Colon (tissue), 2 donors: ENCODE results near the gene DCST2.

Experiments used
- FAIRE-seq: peaks from 2 replicates; lab custom pipeline; 2012; peaks lifted over from hg19 to GRCh38; lab: Jason Lieb, UNC
- donor health status: control.
- donor health status: control.

Gene DCST2

DNA sequence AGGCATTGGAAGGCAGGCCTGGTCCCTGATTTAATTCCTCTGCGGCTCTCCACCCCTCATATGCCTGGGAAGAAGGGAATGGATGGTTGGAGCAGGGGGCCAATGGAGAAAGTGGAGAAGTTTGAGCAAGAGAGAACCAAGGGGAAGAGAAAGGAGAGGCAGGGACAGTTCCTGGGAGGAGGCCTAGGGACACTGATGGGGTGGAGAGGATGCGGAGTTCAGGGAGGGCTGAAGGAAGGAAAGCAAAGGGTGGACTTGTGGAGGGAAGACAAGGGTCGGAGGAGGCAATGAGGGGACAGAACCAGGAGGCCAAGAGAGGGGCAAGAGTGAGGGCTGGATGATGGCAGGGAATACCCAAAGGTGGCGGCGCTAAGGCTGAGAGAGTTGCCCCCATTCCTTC lies 23.8 kb downstream of the DCST2 start:
- no peak for FAIRE-seq

DNA sequence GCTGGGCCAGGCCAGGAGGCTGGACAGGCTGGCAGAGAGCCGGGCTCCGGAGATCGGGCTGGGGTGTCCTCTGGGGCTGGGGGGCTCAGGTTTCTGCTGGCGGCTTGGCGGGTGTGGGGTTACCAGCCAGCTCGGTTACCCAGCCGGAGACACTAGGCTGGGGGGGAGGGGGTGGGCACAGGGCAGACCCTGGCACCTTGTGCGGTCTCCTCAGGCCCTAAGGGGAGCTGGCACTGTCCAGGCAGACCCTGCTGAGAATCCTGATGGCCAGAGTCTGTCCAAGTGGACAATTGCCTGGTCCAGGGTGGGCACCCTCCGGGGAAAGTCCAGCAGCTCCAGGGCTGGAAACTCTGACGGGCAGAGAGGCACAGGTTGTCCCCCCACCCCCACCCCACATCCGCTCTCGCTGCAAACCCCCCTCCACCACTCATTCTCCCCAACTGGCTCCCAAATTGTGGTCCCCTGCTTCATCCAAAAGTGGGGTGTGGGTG lies 24.3 kb downstream of the DCST2 start:
- FAIRE-seq: no peak

DNA sequence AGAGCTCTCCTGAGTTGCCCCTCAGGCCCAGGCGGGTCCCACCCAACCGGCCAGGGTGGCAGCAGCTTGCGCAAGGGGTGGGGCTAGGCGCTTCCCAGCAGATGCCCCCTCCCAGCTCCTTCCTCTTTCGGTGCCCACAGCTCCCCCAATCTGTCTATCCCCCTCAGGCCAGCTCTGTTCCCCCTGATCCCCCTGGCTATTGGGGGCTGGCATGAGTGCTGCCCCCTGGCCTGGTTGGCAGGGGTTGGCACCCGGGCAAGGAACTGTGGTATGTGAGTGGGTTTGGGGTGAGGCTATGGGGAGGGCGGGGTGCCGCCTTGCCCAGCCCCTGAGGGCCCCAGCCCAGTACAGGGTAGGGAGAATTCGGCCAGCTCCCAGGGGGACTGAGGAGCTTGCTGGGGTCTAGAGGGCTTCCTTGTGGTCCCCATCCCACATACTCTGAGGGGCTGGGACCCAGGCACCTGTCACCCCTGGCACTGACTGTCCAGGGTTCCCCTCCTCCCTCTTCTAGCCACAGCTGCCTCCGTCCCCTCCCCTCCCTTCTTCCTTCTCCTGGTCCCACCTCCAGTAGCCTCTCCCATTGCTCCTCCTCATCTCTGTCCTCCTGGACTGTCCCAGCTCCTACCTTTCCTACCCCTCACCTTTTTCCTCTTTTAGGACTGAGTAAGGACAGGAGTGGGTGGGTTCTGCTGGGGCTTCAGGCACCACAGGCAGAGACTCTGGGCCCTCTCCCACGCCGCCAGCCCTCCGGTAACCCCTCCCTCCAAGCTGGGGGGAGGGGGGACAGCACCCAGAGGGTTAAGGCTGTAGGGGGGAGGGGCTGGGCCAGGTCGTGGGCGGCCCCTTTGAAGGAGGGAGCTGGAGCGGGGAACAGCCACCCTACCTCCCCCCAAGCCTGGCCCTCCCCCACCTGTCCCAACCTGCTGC lies 25.3 kb downstream of the DCST2 start:
- no peak for FAIRE-seq

DNA sequence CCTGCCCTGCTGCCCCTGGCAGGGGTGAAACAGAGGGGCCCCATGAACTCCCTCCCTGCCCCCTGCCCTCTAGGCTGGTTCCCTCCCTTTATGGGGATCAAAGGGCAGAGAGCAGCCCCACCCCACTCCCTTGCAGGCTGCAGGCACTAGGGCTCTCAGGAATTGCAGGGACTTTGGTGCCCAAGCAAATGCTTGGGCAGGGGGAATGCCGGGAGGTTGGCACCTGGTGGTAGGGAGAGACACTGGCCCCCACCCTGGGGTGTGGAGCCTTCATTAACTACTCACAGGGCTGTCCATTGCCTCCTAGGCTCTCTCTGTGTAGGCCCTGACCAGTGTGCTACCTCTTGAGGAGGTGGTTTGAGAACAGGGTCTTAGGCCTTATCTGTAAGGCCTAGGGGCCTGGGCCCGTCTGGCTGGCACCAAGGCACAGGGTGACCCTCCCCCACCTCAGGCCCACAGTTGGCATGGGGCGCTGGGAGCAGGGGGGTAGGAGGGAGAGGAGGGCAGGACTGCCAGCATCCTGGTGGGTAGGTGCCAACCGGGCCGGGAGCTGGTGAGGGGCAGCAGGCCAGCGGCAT lies 26.2 kb downstream of the DCST2 start:
- no peak for FAIRE-seq

DNA sequence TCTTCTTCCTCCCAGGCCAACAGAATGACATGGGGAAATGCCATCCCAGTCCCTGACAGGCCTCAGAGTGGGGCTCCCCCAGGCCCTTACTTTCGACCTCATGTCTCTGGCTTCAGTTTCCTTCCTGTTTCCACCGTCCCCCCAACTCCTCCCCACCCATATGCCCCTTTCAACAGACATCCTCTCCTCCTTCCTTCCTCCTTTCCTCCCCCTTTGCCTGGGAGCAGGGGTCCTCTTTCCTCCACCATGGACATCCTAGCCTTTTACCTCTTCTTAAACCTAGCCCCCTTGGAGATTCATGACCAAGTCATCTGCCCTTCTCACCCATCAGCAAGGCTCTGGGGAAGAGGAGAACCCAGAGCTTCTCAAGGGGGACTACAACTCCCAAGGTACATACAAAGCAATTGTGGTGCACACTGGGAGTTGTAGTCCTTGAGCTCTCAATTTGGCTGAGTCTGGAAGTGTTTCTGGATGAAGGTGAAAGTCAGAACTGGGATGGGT lies 26.9 kb downstream of the DCST2 start:
- FAIRE-seq: no peak

DNA sequence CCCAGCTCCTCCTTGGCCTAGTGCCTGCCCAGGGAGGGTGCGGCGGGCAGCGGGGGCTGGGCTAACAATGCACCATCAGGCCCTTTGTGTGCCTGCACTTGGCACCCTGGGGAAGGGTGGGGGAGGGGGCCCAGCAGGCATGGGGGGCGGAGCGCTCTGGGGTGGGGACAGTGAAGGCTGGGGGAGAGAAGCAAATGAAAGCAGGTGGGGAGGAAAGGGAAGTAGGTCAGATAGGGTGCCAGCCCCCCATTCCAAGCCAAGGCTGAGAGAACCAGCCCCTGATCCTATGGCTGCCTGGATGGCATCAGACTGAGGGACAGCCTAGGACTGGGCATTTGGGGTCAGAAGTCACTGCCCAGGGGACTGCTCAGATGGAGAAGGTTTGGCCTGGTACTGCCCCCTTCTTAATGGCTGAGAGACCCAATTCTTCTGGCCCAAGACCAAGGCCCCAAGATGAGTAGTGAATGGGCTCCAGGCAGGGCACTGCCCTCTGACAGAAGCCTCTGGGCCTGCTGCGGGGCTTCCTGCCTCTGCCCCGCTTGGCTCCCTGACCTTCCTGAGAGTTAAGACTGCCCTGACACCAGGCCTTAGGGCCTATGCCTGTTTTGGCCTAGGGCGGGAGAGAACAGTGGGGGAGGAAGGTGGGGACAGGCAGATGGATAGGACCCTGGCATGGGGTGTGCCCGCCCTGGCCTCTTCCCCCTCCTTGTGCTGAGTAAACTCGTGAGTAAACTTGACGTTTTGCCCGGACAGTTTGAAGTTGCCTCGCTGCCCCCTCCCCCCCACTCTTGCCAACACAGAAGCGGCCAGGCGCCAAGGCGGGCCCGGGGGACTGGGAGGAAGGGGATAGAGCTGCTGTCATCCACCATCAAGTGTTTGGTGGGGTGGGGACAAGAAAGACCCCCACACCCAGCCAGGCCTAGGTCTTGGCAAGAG lies 28.2 kb downstream of the DCST2 start:
- FAIRE-seq: no peak

DNA sequence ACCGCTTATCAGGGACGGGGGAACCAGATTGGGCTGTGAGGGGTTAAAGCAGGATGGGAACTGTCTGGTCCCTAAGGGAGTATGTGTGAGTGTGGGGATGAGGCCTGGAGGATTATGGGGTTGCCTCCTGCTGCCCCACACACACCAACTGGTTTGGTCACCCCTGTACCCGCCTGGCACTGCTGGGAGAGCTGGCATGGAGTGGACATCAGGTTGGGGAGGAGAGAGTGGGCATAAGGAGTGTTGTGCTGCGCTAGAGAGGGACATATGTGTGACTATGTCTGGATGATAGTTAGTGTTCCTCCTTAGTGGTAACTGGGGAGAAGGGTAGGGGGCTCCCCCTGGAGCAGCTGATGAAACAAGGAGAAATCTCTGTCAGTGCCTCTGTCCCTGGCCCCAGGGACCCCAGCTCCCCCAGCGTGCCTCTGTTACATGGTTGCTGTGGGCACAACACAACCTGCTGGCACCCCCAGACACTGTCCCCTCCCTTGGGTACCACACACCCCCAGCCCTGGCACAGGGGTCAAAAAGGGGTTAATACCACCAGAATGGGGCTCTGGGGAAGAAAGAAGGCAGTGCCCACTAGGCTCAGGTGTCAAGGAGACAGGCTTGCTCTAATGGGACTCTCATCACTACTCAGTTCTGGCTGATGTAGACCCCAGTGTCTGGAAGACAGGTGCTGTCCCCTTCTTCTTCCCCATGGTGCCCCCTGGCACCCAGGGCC lies 29.1 kb downstream of the DCST2 start:
- FAIRE-seq: no peak

DNA sequence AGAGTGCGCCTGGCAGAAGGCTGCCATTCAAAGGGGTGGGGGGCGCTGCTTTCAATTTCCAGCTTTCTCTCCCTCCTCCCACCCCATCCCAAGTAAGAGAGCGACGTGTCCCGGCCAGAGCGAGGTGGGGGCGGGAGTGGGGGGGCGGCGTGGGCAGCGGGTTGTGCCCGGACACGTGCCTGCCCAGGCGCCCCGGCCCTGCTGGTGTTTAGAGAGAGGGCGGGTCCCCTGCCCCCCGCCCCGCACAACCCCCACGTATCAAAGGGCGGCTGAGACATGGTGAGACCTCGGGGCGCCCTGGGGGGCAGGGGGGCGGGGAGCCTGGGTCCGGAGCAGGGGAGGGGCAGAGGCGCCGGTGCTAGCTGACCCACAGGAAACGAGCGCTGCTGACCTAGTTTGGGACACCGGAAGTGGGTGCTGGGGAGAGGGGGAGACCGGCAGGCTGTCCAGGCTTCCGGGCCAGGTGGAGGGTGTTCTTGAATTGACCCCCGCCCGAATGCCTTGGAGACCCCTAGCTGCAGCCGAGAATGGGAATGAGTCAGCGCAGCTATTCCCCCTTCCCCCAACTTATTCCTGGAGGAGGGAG lies 29.7 kb downstream of the DCST2 start:
- no peak for FAIRE-seq

DNA sequence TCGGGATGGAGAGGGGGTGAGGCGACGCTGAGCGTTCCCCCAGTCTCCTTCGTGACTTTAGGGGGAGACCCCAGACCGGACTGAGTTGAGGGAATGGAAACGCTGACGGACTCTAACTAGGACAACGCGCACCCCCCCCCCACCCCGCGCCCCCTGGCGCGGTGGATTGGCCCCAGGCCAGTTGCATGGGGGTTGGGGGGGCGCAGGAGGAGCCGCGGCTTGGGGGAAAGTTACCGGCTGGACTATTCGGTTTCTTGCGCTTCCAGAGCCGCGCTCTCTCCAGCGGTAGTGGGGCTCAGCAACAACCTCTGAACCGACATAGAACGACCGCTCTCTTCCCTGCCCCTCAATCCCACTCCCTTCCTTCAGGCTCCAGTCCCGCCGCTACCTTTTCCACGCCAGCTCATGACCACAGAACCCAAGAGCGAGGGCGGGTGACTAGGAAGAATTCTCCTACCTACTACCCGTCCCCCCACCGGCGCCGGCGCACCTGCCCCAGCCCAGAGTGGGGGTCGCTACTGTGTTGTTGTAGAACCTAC lies 30.3 kb downstream of the DCST2 start:
- FAIRE-seq: no peak

DNA sequence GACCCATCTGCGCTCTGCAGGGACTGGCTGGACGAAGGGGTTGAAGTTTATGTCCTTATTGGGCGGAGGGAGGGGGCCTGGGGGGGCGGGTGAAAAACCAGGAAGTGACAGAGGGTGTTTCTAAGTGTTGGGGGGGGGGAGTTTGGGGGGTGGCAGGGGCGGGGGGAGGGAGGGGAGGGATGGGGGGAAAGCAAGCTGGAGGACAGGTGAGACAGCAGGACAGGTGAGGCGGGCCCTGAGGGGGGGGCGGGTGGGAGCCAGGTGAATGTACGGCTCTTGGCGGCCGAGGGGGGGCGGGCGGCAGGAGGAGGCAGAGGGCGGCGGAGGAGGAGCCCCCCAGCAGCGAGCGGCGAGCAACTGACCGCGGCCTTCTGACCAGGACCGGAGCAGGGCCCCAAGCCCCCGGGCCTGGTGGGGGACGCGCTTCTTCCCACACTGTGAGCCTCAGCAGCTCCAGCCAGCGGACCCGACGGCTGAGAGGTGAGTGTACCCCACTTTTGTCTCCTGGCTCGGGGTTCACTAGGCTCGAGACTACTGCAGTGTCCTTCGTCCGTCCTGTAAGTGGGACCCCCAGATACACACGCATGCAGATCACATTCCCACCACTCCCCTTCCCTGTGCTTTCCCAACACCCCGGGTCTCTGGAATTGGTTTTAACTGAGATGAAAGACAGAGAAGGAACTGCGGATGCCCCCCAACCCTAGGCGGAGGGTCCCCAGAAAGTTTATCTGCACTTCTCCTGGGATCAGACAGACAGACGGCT lies 30.9 kb downstream of the DCST2 start, which contains the start of gene ZBTB7B:
TSS of gene ZBTB7B (plus strand) at position 339 of the 763 bp plus-strand sequence. CDS start 11,859 bp downstream, outside the sequence.
- no peak for FAIRE-seq

DNA sequence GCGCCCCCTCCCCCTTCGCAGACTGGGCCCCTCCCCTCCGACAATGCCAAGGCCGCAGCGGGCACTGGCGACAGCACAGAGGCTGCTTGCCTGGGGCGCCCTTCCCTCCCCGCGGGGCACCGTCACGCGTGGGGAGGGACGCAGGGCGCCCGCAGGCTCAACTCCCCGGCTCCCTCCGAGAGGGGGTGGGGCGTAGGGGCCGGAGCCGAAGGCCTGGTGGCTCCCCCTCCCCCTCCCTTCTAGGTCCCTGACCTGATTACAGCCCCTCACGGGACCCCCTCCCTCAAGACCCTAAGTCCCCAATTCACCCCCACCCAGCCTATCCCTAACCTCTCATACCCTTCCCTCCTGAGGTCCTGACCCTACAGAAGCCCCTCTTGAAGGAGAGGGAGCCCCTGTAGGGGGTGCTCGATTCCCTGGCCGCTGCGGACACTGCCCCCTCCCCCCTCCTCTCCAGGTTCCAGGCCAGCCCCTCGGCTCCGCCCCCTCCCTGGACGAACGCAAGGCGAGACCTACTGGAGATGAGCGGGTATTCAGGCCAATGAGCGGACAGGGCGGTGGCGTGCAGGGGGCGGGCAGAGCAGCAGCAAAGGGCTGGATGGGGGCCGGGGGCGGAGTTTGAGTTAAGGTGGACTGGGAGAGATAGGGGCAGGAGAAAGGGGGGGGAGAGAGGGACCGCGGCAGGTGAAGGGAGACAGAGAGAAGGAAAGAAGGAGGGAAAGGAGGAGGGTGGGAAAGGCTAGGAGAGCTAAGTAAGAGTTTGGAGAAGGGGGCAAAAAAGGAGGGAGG lies 31.7 kb downstream of the DCST2 start:
- no peak for FAIRE-seq

DNA sequence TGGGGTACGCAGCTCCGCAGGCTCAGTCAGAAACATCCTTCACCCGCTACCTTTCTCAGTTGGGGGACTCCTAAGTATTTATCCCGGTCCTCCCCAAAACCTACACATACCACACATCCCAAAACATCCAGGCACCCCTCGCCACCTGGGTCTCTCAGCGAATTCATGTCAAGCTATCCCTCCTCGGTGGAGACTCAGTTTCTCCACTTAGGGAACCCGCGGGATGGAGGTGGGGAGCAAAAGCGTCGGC lies 32.2 kb downstream of the DCST2 start:
- FAIRE-seq: no peak

DNA sequence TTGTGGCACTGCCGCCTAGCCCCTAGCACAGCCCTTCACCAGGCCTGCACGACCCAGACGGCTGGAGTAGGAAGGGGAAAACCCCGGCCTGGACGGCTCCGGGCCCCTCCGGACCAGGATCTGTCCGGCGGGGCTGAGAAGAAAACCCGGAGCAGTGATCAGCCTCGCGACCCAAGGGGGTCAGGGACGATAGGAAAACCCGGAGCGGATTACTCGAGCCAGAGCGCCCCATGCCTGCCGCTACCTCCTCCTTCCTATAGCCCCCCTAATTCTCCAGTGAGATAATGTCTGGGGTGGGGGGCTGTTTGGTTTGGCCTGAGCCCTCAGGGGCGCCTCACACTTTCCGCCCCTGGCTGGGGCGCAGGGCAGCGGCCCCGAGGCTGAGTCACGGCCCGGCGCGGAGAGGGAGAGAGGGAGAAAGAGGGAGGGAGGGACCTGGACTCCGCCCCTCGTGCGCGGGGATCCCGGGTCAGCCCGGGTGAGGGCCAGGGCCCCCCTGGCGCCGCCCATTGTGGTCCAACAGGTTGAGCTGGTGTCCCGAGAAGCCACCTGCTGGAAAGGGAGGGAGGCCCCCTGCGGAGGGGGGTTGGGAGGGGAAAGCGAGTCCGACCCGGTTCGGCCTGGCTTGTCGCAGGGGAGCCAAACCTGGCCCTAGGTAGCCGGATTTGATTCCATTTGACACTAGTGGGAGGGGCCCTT lies 32.7 kb downstream of the DCST2 start:
- FAIRE-seq: no peak

DNA sequence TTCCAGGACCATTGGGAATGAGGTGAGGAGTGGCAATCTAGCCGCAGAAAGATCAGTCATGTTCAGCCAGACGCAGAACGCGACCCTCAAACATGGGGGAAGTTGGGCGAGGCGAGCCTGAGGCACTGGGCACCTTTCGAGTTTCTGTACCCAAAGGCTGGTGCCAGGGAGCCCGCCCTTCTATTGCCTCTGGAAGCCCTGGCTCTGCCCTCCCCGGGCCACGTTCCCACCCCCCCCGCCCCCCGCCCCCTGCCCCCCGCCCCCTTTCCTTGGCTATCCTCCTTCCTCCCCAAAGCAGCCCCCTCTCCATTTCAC lies 33.2 kb downstream of the DCST2 start:
- no peak for FAIRE-seq

DNA sequence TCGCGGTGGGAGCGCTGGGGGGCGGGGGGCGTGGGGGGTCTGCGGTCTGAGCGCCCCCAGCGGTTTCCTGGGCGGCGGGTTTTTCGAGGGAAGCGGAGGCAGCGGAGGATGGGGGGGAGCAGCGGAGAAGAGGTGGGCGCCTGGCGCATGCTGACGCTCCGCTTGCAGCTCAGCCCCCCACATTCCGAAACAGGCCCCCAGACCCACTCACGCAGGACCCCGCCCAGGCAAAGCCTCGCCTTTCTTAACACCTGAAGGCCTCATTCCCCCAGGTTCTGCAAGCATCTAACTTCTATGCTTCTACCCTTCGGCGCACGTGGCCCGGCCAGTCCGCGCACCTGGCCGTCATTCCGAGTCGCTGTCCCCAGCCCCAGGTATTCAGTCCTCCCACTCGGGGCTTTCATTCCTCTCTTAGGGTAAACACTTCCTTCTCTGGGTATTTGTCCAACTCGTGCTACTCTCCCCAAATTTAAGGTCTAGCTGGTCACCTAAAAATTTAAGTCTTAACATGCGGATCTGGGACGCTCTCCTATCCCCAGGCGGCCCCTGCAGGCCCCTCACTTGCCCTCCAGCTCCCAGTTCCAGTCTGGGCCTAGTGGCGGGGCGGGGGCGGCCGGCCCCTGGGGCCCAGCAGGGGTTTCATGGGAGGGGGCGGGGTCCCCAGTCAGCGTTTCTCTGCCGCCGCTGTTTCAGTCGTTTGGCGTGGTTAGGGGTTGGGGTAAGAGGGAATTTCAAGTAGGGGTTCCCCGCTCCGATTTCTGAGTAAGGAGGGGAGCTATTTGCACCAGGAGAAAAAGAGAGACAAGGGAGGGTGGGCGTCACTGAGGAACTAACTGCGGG lies 33.8 kb downstream of the DCST2 start:
- no peak for FAIRE-seq

DNA sequence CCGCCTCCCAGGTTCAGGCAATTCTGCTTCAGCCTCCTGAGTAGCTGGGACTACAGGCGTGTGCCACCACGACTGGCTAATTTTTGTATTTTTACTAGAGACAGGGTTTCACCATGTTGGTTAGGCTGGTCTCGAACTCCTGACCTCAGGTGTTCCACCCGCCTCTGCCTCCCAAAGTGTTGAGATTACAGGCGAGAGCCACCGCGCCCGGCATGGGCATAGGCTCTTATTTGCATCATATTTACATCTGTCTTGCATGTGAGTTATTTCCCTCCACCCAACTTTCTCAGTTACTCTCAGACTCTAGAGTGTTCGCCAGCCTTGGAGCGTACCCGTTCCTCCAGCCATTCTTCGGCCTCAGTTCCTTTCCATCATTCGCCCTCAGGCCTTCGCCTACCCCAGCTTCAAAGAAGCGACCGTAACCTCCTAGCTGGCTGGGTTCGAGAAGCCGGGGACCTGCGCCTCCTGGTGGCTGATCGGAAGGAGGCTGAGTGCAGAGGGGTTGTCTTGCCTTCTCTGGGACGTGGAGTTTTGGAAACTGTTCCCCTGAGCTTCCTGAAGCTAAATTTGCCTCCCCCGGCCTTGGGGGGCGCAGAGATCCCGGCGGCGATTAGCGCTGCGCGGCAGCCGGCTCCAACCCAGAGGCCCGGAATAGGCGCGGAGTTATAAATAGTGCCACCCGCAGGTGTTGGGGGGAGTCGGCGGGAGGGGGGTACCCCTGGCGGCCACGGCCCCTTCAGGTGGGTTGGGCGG lies 34.6 kb downstream of the DCST2 start:
- no peak for FAIRE-seq

DNA sequence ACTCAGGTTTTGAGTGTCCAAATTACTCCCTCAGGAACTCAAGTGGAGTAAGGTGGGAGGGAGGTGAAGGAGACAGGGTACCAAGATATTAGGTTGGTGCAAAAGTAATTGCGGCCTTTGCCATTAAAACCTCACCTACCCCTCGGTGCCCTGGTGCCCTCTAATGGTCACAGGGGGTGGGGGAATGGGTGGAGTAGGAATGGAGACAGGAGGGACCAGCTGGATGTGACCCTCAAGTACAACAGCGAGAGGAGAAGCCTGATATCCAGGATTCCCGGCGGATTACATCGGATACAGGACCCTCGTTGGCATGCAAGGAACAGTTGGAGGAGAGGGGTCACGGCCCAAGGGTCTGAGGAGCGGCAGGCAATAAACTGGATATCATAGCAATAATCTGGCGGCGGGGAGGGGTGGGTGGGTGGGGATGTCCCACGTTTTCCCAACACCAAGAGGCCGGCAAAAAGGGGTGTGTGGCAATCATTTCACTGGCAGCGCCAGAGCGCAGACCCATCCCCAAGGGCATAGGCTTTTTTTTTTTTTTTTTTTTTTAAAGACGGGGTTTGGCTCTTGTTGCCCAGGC lies 35.3 kb downstream of the DCST2 start:
- no peak for FAIRE-seq
